Retinal pigment epithelial cell (primary cell): ENCODE results near the gene LCP1.

Source experiments
- DNase-seq: peaks from one replicate; pipeline ENCODE4 v3.0.0-alpha.2; 2010; ENCODE audit warnings: low read depth
- H3K4me3 ChIP-seq: 2 replicates; pipeline ENCODE4 v1.5.1; 2011; ENCODE audit warnings: mild to moderate bottlenecking, low read length, control low read depth, moderate library complexity
- TF ChIP-seq, protein P1 (sequence below): conservative IDR thresholded peaks from 2 replicates; pipeline ENCODE4 v1.5.1; 2011; ENCODE audit warnings: low read depth, low read length, control low read depth, inconsistent platforms

LCP1 gene

DNA sequence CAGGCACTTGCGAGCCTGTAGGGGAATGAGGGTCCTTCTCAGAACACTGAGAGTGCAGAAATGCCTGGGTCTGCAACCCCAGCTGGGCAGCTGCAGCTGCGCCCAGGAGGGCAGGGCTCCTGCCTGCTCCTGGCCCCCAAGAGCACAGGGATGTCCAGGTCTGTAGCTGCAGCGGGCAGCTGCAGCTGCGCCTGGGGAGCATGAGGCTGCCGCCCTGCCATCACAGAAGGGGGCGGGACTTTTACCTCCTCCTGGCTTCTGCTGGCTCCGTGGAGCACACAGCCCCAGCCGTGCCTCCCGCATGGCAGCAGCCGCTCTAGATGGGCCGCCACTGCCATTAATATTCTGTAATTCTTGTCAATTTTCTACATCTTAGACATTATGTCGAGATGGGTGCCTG lies 95.0 kb downstream of the LCP1 start:
- TF ChIP-seq, protein P1, sequence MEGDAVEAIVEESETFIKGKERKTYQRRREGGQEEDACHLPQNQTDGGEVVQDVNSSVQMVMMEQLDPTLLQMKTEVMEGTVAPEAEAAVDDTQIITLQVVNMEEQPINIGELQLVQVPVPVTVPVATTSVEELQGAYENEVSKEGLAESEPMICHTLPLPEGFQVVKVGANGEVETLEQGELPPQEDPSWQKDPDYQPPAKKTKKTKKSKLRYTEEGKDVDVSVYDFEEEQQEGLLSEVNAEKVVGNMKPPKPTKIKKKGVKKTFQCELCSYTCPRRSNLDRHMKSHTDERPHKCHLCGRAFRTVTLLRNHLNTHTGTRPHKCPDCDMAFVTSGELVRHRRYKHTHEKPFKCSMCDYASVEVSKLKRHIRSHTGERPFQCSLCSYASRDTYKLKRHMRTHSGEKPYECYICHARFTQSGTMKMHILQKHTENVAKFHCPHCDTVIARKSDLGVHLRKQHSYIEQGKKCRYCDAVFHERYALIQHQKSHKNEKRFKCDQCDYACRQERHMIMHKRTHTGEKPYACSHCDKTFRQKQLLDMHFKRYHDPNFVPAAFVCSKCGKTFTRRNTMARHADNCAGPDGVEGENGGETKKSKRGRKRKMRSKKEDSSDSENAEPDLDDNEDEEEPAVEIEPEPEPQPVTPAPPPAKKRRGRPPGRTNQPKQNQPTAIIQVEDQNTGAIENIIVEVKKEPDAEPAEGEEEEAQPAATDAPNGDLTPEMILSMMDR = no peak
- no peak overlapping the region for H3K4me3 ChIP-seq

DNA sequence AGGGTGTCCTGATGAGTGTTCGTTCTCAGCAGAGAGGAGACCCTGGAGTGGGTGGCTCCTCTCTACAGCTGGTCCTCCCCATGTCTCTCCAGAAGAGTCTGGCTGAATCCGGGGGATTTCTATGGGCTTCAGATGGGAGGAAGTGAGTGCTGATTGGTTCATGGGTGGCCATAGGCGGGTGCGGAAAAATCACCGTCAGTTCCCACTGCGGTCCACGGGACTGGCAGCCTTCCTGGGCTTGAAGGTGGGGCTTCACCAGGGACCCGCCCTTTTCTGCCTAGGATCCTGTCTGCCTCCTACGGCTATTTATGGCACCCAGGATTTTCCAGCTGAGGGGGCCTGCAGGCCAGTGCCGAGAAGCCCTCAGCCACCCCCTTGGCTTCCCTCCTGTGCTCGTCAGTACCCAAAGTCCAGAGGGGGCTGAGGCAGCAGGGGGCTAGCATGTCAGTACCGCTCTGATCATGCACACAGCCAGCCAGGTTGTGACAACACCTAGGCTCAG lies 95.5 kb downstream of the LCP1 start:
- H3K4me3 ChIP-seq = no peak overlapping the region
- TF ChIP-seq, protein P1 = no peak
- DNase-seq = no peak

More for the DNA sequence above, 95.0 kb downstream of the LCP1 start:
- no peak for DNase-seq

DNA sequence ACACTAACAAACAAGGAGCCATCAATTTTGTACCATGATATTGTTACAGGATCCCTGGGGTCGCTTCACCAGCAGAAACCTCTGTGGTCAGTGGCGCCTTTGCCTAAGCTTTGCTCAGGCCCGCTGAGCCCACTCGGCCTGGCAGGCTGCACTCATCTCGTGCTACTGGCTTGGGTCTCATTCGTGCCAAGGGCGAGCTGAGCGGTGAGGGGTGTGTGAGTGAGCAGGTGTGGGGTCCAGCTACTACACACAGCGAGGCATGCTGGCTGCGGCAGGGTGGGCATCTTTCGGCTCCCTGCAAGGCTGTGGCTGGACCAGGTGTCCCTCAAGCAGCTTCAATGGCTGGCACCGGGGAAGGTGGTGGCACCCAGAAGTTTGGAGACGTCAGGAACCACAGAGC lies 96.2 kb downstream of the LCP1 start:
- TF ChIP-seq, protein P1 = no peak
- no peak overlapping the region for H3K4me3 ChIP-seq
- DNase-seq = no peak

DNA sequence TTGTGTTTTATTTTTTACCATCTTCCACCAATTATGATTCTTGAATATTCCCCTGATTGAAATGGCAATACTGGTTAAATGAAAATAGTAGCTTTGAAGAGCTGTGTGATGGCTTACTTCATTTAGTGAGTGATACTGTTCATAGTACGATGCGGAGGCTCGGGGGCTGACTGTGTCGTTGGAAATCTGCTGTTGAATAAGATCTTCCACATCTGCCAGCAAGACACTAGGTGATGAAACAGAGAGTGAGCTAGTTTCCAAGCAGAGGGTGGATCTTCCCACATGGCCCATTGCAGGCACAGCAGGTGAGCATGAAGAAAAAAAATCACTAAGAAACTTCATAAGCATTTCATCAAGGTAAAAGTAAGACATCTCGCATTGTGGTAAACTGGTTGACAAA lies 99.7 kb downstream of the LCP1 start:
- H3K4me3 ChIP-seq = no peak overlapping the region
- no peak for DNase-seq
- TF ChIP-seq, protein P1 = no peak

DNA sequence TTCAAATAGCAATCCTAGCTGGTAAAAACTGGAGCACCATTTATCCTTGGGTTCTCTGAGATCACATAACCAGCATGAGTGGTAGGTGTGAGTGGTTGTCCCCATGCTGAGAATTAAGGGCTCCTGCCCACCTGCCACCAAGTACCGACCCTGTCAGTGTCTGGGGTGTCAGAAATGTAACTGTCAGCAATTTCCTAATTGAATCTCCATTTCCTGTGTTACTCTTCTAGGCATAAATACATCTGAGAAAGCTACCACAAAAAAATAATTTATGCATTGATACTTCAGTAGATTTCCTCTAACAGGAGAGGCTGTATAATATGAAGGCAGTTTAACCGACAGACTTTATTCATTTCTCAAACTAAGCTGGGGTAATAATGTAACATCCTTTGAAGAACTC lies 102.2 kb downstream of the LCP1 start:
- H3K4me3 ChIP-seq = no peak overlapping the region
- no peak for DNase-seq
- TF ChIP-seq, protein P1 = no peak

DNA sequence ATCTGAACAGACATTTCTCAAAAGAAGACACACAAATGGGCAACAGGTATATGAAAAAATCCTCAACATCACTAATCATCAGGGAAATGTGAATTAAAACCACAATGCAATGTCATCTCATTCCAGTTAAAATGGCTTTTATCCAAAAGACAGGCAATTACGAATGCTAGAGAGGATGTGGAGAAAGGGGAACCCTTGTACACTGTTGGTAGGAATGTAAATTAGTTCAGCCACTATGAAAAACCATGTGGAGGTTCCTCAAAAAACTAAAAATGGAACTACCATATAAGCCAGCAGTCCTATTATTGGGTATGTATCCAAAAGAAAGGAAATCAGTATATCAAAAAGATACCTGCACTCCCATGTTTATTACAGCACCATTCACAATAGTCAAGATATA lies 104.7 kb downstream of the LCP1 start:
- no peak for DNase-seq
- TF ChIP-seq, protein P1 = no peak

DNA sequence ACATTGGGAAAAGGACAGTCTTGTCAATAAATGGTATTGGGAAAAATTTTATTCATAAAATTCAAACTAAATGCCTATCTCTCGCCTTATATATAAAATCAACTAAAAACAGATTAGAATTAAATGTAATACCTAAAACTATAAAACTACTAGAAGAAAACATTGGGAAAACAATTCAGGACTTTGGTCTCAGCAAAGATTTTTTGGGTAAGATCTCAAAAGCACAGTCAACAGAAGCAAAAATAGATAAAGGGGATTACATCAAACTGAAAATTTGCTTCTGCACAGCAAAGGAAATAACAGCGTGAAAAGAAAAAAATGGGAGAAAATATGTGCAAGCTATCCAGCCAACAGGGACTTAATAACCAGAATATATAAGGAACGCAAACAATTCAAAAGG lies 105.2 kb downstream of the LCP1 start:
- TF ChIP-seq, protein P1 = no peak
- H3K4me3 ChIP-seq = no peak overlapping the region
- no peak for DNase-seq

More for the DNA sequence above, 104.7 kb downstream of the LCP1 start:
- no peak overlapping the region for H3K4me3 ChIP-seq
